IMR-90 (cell line): ENCODE results near the gene TENM4.

ENCODE experiments used
- CEBPB ChIP-seq: IDR thresholded peaks from 2 replicates; pipeline ENCODE4 v1.6.1; 2012; ENCODE audit warnings: low read depth, low read length, improper control_type of control experiment
- CTCF ChIP-seq: conservative IDR thresholded peaks from 2 replicates; pipeline ENCODE4 v1.5.1; 2012; ENCODE audit warnings: mild to moderate bottlenecking, low read depth, low read length, improper control_type of control experiment
- ELK1 ChIP-seq: fragments of 150-350 bp; IDR thresholded peaks from 2 replicates; pipeline ENCODE4 v1.6.1; 2016; ENCODE audit warnings: low read depth, mild to moderate bottlenecking, low read length, moderate library complexity, borderline replicate concordance
- MAZ ChIP-seq: IDR thresholded peaks from 2 replicates; pipeline ENCODE4 v1.6.1; 2012; ENCODE audit warnings: low read depth, mild to moderate bottlenecking, low read length, improper control_type of control experiment, moderate library complexity, borderline replicate concordance
- POLR2A ChIP-seq: IDR thresholded peaks from 2 replicates; pipeline ENCODE4 v1.6.1; 2012; ENCODE audit warnings: mild to moderate bottlenecking, low read depth, low read length
- RAD21 ChIP-seq: IDR thresholded peaks from 2 replicates; pipeline ENCODE4 v1.6.1; 2012; ENCODE audit warnings: low read length, improper control_type of control experiment
- RCOR1 ChIP-seq: IDR thresholded peaks from 2 replicates; pipeline ENCODE4 v1.6.1; 2012; ENCODE audit warnings: mild to moderate bottlenecking, low read length, improper control_type of control experiment; ENCODE audit not compliant: insufficient replicate concordance
- RFX5 ChIP-seq: IDR thresholded peaks from 2 replicates; pipeline ENCODE4 v1.8.0; 2012; ENCODE audit warnings: low read depth, mild to moderate bottlenecking, low read length, moderate library complexity
- SMC3 ChIP-seq: fragments of 150-350 bp; IDR thresholded peaks from 2 replicates; pipeline ENCODE4 v1.6.1; 2016; ENCODE audit warnings: low read depth, mild to moderate bottlenecking, antibody characterized with exemption, low read length, moderate library complexity

- TF ChIP-seq CTCF (no peak), POLR2A (no peak), ELK1 (no peak), RAD21 (no peak), RFX5 (no peak), MAZ (no peak), CEBPB (no peak), SMC3 (no peak), RCOR1 (no peak)
Measured at GRCh38 chr11:78717041-78717440, 723.8 kb downstream of the TENM4 start.
